B cell (primary cell): ENCODE measurements around the gene GCSH. TPM values are rescaled to one million over a fixed set of nuclear protein-coding genes. Genes with fewer than 3 reads are reported as not detected.

ENCODE experiments used
- ATAC-seq: fragments of 200-7000 bp; cut with Tn5 transposase; one replicate; pipeline ENCODE4 v1.10.0; 2021; ENCODE audit warnings: low read depth, mild to moderate bottlenecking, moderate number of reproducible peaks, moderate library complexity
- CTCF ChIA-PET: fragments of 350-600 bp; sonication (Branson Sonifier 250); formaldehyde crosslinking; loops from one replicate; lab custom pipeline; 2021; ENCODE audit warnings: antibody characterized with exemption, inconsistent platforms; lab: Charles Lee
- POLR2A ChIA-PET: fragments of 350-600 bp; sonication (Branson Sonifier 250); formaldehyde crosslinking; loops from one replicate; lab custom pipeline; 2021; ENCODE audit warnings: antibody characterized with exemption; lab: Charles Lee
- DNase-seq: peaks from one replicate; pipeline ENCODE4 v3.0.0; 2013
- H2AFZ ChIP-seq: 2 replicates; pipeline ENCODE4 v1.6.1; 2012; ENCODE audit warnings: mild to moderate bottlenecking, low read depth, low read length; ENCODE audit not compliant: insufficient read depth, poor library complexity, severe bottlenecking
- H3K27ac ChIP-seq, 2 donors: 1 replicate in 1 of 2; 2 replicates in 1 of 2; pipeline ENCODE4 v1.5.1; 2012 to 2013; ENCODE audit warnings: low read length in 2 of 2, mild to moderate bottlenecking in 2 of 2, moderate library complexity in 1 of 2
- H3K27me3 ChIP-seq, 4 experiments: fragments of 200-600 bp in 1 of 4; sonication (generic) in 1 of 4; replicated peaks in 1 of 4; 1 replicate in 2 of 4; 2 replicates in 2 of 4; pipeline versions ENCODE4 v1.6.1 to v1.7.0; 2013 to 2016; ENCODE audit warnings: low read length in 3 of 4, mild to moderate bottlenecking in 2 of 4, mixed read lengths in 1 of 4, moderate library complexity in 1 of 4; ENCODE audit not compliant: insufficient read depth in 4 of 4, control insufficient read depth in 3 of 4; ENCODE audit errors: control extremely low read depth in 1 of 4
- H3K36me3 ChIP-seq, 2 experiments: replicated peaks in 1 of 2; 1 replicate in 1 of 2; 2 replicates in 1 of 2; pipeline versions ENCODE4 v1.6.1 to v1.7.1; 2013; ENCODE audit warnings: low read length in 1 of 2; ENCODE audit not compliant: insufficient read depth in 2 of 2, control insufficient read depth in 1 of 2; ENCODE audit errors: control extremely low read depth in 1 of 2, extremely low read depth in 1 of 2
- H3K4me1 ChIP-seq, 2 donors: fragments of 200-600 bp in 1 of 2; sonication (generic) in 1 of 2; 1 replicate in 1 of 2; 2 replicates in 1 of 2; pipeline versions ENCODE4 v1.5.1 to v1.6.1; 2013 to 2017; ENCODE audit warnings: low read length in 2 of 2; ENCODE audit not compliant: control insufficient read depth in 2 of 2, insufficient read depth in 2 of 2
- H3K4me2 ChIP-seq: replicated peaks from 2 replicates; pipeline ENCODE3; 2012; ENCODE audit warnings: mild to moderate bottlenecking, low read depth, low read length; ENCODE audit not compliant: poor library complexity, severe bottlenecking
- H3K4me3 ChIP-seq, 5 experiments: fragments of 200-600 bp in 1 of 5; sonication (generic) in 1 of 5; 1 replicate in 3 of 5; 2 replicates in 2 of 5; pipeline versions ENCODE4 v1.5.1 to v1.7.0; 2011 to 2016; ENCODE audit warnings: low read length in 4 of 5, mild to moderate bottlenecking in 4 of 5, low read depth in 2 of 5, control low read depth in 1 of 5, moderate library complexity in 1 of 5; ENCODE audit not compliant: insufficient read depth in 1 of 5; ENCODE audit errors: control extremely low read depth in 1 of 5, extremely low read depth in 1 of 5
- H3K79me2 ChIP-seq: fragments of 200-600 bp; sonication (generic); one replicate; pipeline ENCODE4 v1.6.0; 2016; ENCODE audit warnings: low read length; ENCODE audit not compliant: control insufficient read depth, insufficient read depth
- H3K9ac ChIP-seq: fragments of 200-600 bp; sonication (generic); 2 replicates; pipeline ENCODE4 v1.6.1; 2017; ENCODE audit warnings: mild to moderate bottlenecking, low read length, moderate library complexity
- H3K9me3 ChIP-seq, 3 donors: one replicate each; pipeline versions ENCODE4 v1.6.1 to v1.7.1; 2013; ENCODE audit warnings: low read length in 2 of 3; ENCODE audit not compliant: control insufficient read depth in 2 of 3, insufficient read depth in 1 of 3; ENCODE audit errors: control extremely low read depth in 1 of 3
- H4K20me1 ChIP-seq: 2 replicates; pipeline ENCODE4 v1.6.0; 2012; ENCODE audit warnings: mild to moderate bottlenecking, low read length; ENCODE audit not compliant: insufficient read depth, control insufficient read depth, poor library complexity, severe bottlenecking
- H3K27ac Mint-ChIP-seq: one replicate; pipeline ENCODE4 v1.8.0; 2021; ENCODE audit warnings: mixed read lengths
- H3K27me3 Mint-ChIP-seq: one replicate; pipeline ENCODE4 v1.8.0; 2021; ENCODE audit warnings: mixed read lengths
- H3K4me1 Mint-ChIP-seq: one replicate; pipeline ENCODE4 v1.8.0; 2021; ENCODE audit warnings: mixed read lengths
- H3K4me3 Mint-ChIP-seq: one replicate; pipeline ENCODE4 v1.8.0; 2021; ENCODE audit warnings: mixed read lengths
- H3K9me3 Mint-ChIP-seq: one replicate; pipeline ENCODE4 v1.8.0; 2022; ENCODE audit warnings: mixed read lengths; ENCODE audit not compliant: insufficient read depth
- EZH2 ChIP-seq: IDR thresholded peaks from 2 replicates; pipeline ENCODE4 v1.6.1; 2012; ENCODE audit warnings: borderline replicate concordance, low read depth, mild to moderate bottlenecking, moderate library complexity, low read length; ENCODE audit not compliant: insufficient read depth, poor library complexity, severe bottlenecking
- WGBS: methylation state at CpG from one replicate; pipeline ENCODE4 v1.1.5; 2013; ENCODE audit warnings: missing lambda C conversion rate; ENCODE audit not compliant: insufficient coverage; 5-methylcytosine and 5-hydroxymethylcytosine counted together
- intact Hi-C: fragments of 100-400 bp; cut with micrococcal nuclease; formaldehyde crosslinking; loops from one replicate; pipeline ENCODE4 v1.10.0; 2022
- polyA plus RNA-seq: library from polyadenylated mRNA; depleted of rRNA; stranded (reverse); fragments of >200 nt; gene quantifications from 2 replicates; pipeline ENCODE4 v1.2.3, GENCODE V29; 2012
- total RNA-seq, 2 donors: library from RNA; stranded (reverse); fragments of 120-200 nt in 1 of 2; gene quantifications; 1 replicate in 1 of 2; 2 replicates in 1 of 2; pipeline versions ENCODE4 v1.2.3 to v1.2.4, GENCODE V29; 2013 to 2022

GCSH gene
- total and polyA plus RNA-seq, 2 donors (not counting 1 experiment from before 2014, with no cell fraction given): 1.9 to 4.5 TPM

DNA sequence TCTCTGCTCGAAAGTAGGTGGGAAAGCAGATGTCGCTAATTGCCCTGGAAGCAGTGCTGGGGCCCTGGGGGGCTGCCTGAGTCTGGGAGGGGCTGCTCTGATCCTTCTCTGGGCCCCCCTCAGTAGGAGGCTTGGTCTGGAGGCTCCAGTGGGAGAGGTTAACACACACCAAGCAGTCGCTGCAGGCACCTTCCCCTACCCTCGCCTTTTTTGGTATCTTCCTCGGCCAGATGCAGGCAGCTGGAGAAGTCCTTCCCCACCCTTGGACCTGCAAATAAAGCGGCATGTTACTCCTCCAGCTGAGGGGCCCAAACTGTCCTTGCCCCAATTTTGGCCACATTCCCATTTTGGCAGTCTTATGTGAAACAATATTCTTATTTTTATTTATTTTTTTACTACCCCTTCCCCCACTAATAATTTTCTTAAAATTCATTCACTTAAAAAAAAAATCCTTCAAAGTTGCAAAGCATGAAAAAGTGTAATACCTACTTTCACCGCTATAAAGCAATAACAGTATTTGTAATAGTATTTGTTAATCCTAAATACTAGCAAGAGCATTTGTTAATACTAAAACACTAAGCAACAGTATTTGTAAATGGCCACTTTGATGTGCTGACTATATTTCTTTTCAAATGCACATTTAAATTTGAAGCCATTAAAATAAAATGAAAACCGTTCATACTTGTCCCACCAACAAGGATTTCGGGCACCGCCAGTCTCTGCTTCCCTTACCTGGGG is 34.2 kb downstream of the GCSH start:
- Histone ChIP-seq H3K4me1 (no peaks in the 10 kb centered on the region), H3K36me3 (no peaks in the 10 kb centered on the region), H4K20me1 (no peaks in the 10 kb centered on the region), H3K9ac (no peak overlapping the region), H3K4me3 (no peak overlapping the region), H3K9me3 (no peaks in the 10 kb centered on the region), H3K27me3 (no peaks in the 10 kb centered on the region), H3K4me2 (no peak overlapping the region), H2AFZ (no peak overlapping the region), H3K79me2 (no peaks in the 10 kb centered on the region), H3K27ac (no peak overlapping the region)
- TF ChIP-seq EZH2: no peak
- POLR2A ChIA-PET: no interaction called here
- no peak for ATAC-seq
- H3K4me1 Mint-ChIP-seq: no peaks in the 10 kb centered on the region
- DNase-seq: no peak
- CTCF ChIA-PET: no interaction called here
- H3K27me3 Mint-ChIP-seq: no peaks in the 10 kb centered on the region
- 98% methylated on average over 9 of the region's 10 CpGs for WGBS
- no peaks in the 10 kb centered on the region for H3K9me3 Mint-ChIP-seq
- intact Hi-C loops: no loop called here
- no peak overlapping the region for H3K4me3 Mint-ChIP-seq
- no peak overlapping the region for H3K27ac Mint-ChIP-seq

DNA sequence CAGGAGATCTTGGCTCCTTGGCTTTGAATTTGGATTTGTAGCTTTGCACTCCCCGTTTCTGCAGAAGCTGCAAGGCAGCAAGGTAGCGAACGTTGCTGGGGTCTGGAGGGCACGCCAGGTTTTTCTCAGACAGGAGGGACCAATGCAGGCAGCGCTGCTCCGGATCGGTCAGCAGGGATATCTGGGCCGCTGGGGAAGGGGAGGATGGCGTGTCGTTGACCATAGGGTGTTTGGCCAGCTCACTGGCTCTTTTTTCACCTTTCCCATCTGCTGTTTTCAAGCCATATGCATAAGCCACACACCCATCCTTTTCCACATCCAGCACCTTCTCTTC is 34.9 kb downstream of the GCSH start:
- Mint-ChIP-seq H3K4me1 (no peaks in the 10 kb centered on the region), H3K9me3 (no peaks in the 10 kb centered on the region), H3K27ac (no peak overlapping the region), H3K4me3 (no peak overlapping the region), H3K27me3 (no peaks in the 10 kb centered on the region)
- H3K36me3 ChIP-seq: no peaks in the 10 kb centered on the region
- ChIA-PET POLR2A (no interaction called here), CTCF (no interaction called here)
- 95% methylated on average over 7 of the region's 10 CpGs for WGBS
- no peaks in the 10 kb centered on the region for H3K27me3 ChIP-seq
- no peak overlapping the region for H3K4me2 ChIP-seq
- H4K20me1 ChIP-seq: no peaks in the 10 kb centered on the region
- no peaks in the 10 kb centered on the region for H3K9me3 ChIP-seq
- no peak overlapping the region for H3K27ac ChIP-seq
- no peak for TF ChIP-seq EZH2
- no peak for DNase-seq
- no peak overlapping the region for H3K4me3 ChIP-seq
- no peak overlapping the region for H3K9ac ChIP-seq
- H3K79me2 ChIP-seq: no peaks in the 10 kb centered on the region
- intact Hi-C loops: no loop called here
- no peak for ATAC-seq
- H2AFZ ChIP-seq: no peak overlapping the region
- H3K4me1 ChIP-seq: no peaks in the 10 kb centered on the region
